Hepatocyte (in vitro differentiated cells): Measurements from ENCODE around the gene PAQR5. TPM values are rescaled to one million over a fixed set of nuclear protein-coding genes. Genes with fewer than 3 reads are reported as not detected.

Experiments used
- DNase-seq: peaks from one replicate; pipeline ENCODE4 v3.0.0-alpha.2; 2016; ENCODE audit warnings: low spot score
- H2AFZ ChIP-seq: fragments of 200-600 bp; sonication (generic); 2 replicates; pipeline ENCODE4 v1.6.0; 2016; ENCODE audit warnings: antibody characterized with exemption, mild to moderate bottlenecking
- H3K27ac ChIP-seq: fragments of 200-600 bp; sonication (generic); 2 replicates; pipeline ENCODE4 v1.5.1; 2016; ENCODE audit warnings: mild to moderate bottlenecking
- H3K27me3 ChIP-seq: fragments of 200-600 bp; sonication (generic); 2 replicates; pipeline ENCODE4 v1.6.1; 2016
- H3K36me3 ChIP-seq: fragments of 200-600 bp; sonication (generic); replicated peaks from 2 replicates; pipeline ENCODE4 v1.5.1; 2016; ENCODE audit warnings: low read depth; ENCODE audit not compliant: insufficient read depth
- H3K4me1 ChIP-seq: fragments of 200-600 bp; sonication (generic); 2 replicates; pipeline ENCODE4 v1.5.1; 2016; ENCODE audit warnings: mild to moderate bottlenecking, moderate library complexity; ENCODE audit not compliant: insufficient read depth
- H3K4me2 ChIP-seq: fragments of 200-600 bp; sonication (generic); 2 replicates; pipeline ENCODE4 v1.6.0; 2016
- H3K4me3 ChIP-seq: fragments of 200-600 bp; sonication (generic); 2 replicates; pipeline ENCODE4 v1.5.1; 2016; ENCODE audit warnings: mild to moderate bottlenecking
- H3K79me2 ChIP-seq: fragments of 200-600 bp; sonication (generic); 2 replicates; pipeline ENCODE4 v1.6.0; 2017; ENCODE audit warnings: mild to moderate bottlenecking
- H3K9me2 ChIP-seq: fragments of 200-600 bp; sonication (generic); replicated peaks from 2 replicates; pipeline ENCODE4 v1.6.0; 2017; ENCODE audit warnings: mild to moderate bottlenecking; ENCODE audit not compliant: insufficient read depth
- H3K9me3 ChIP-seq: fragments of 200-600 bp; sonication (generic); 2 replicates; pipeline ENCODE4 v1.5.1; 2016; ENCODE audit warnings: low read depth, mild to moderate bottlenecking
- H4K20me1 ChIP-seq: fragments of 200-600 bp; sonication (generic); 2 replicates; pipeline ENCODE4 v1.6.0; 2016; ENCODE audit warnings: mild to moderate bottlenecking; ENCODE audit not compliant: insufficient read depth, poor library complexity, severe bottlenecking
- EZH2 ChIP-seq: fragments of 200-600 bp; sonication (generic); IDR thresholded peaks from 2 replicates; pipeline ENCODE4 v1.6.1; 2016; ENCODE audit warnings: antibody characterized with exemption, mild to moderate bottlenecking, borderline replicate concordance
- EZH2phosphoT487 ChIP-seq: fragments of 200-600 bp; sonication (generic); IDR thresholded peaks from one replicate; pipeline ENCODE4 v1.6.1; 2018; ENCODE audit warnings: antibody characterized with exemption, mild to moderate bottlenecking, low read depth, moderate library complexity; ENCODE audit not compliant: unreplicated experiment, severe bottlenecking
- WGBS: methylation state at CpG from one replicate; pipeline ENCODE4 v1.1.6; 2016; ENCODE audit warnings: low lambda C conversion rate; ENCODE audit errors: missing lambda C conversion rate; 5-methylcytosine and 5-hydroxymethylcytosine counted together
- polyA plus RNA-seq: library from polyadenylated mRNA; unstranded; fragments of >200 nt; fragmentation: Nextera tagmentation; extraction: Ambion mirVana; gene quantifications from 2 replicates; pipeline ENCODE4 v1.2.1, GENCODE V29; 2016
- total RNA-seq: library from RNA; depleted of rRNA; stranded (reverse); fragments of >200 nt; gene quantifications from 2 replicates; pipeline ENCODE4 v1.2.3, GENCODE V29; 2014
- TF ChIP-seq, protein P1 (sequence below): fragments of 200-600 bp; sonication (generic); IDR thresholded peaks from 2 replicates; pipeline ENCODE4 v1.5.1; 2016; ENCODE audit warnings: antibody characterized with exemption, mild to moderate bottlenecking; ENCODE audit not compliant: poor library complexity

The PAQR5 gene
- total and polyA plus RNA-seq, 2 experiments from 2014 or later, result 2.1 to 2.8 TPM

DNA sequence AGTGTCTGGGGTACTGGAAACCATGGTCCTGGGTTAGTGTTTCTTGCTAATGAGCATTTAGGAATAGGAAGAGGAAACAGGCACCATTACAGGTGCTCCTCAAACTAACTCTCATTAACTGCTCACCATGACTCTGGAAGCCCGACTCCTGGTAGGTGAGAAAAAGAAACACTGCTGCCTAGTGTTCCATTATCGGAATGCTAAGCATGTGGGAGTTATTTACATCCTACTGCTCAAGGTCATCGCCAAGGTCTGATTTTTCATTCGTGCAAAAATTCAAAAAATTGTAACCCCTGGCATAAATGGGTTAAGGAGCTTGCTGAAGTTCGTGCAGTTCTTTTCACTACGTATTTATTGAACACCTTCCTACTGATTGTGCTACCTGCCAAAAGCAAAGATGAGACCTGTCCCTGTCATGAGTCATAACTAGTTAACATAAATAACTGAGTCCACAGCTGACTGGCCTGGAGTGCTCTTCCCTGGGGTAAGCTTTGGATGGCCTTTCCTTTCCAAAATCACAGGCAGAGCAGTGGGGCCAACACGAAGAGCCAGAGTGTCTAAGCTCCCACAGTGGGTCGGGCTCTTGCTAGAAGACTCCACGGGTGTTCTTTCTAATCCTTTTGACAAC, 22.7 kb upstream of the PAQR5 start:
- no peak overlapping the region for H3K4me2 ChIP-seq
- TF ChIP-seq, protein P1, sequence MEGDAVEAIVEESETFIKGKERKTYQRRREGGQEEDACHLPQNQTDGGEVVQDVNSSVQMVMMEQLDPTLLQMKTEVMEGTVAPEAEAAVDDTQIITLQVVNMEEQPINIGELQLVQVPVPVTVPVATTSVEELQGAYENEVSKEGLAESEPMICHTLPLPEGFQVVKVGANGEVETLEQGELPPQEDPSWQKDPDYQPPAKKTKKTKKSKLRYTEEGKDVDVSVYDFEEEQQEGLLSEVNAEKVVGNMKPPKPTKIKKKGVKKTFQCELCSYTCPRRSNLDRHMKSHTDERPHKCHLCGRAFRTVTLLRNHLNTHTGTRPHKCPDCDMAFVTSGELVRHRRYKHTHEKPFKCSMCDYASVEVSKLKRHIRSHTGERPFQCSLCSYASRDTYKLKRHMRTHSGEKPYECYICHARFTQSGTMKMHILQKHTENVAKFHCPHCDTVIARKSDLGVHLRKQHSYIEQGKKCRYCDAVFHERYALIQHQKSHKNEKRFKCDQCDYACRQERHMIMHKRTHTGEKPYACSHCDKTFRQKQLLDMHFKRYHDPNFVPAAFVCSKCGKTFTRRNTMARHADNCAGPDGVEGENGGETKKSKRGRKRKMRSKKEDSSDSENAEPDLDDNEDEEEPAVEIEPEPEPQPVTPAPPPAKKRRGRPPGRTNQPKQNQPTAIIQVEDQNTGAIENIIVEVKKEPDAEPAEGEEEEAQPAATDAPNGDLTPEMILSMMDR, result no peak
- no peak for TF ChIP-seq EZH2
- TF ChIP-seq EZH2phosphoT487, result no peak
- no peak for DNase-seq

DNA sequence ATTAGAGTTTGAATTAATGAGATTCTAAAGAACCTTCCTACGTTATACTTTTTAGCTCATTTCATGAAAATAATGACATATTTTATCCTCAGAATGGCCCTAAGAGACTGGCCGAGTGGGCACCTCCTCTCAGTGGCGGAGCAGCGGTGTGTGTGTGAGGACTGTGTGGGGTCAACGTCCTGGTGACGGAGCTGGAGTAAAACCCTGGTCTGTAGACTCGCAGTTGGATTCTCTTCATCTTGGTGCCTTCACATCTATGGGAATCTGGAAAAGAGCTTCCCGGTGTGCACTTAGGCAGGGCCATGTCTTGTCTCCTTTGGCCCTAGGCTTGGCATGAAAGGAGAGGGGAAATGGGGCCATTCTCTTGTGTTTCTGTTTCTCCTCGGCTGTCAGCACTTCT, 21.4 kb upstream of the PAQR5 start:
- H4K20me1 ChIP-seq, result no peaks in the 10 kb centered on the region
- H2AFZ ChIP-seq, result no peak overlapping the region
- no peak overlapping the region for H3K27ac ChIP-seq
- no peak for TF ChIP-seq EZH2phosphoT487
- no peak for TF ChIP-seq EZH2
- TF ChIP-seq, protein P1, result no peak
- H3K9me2 ChIP-seq, result no peaks in the 10 kb centered on the region
- no peaks in the 10 kb centered on the region for H3K36me3 ChIP-seq
- H3K9me3 ChIP-seq, result no peaks in the 10 kb centered on the region
- DNase-seq, result no peak
- H3K4me1 ChIP-seq, result peaks cover 10% of the 10 kb centered on the region
- H3K4me2 ChIP-seq, result no peak overlapping the region
- H3K27me3 ChIP-seq, result no peaks in the 10 kb centered on the region
- H3K4me3 ChIP-seq, result no peak overlapping the region
- H3K79me2 ChIP-seq, result no peaks in the 10 kb centered on the region
- WGBS, result 76% methylated on average over 9 of the region's 9 CpGs

More for the DNA sequence above, 22.7 kb upstream of the PAQR5 start:
- Histone ChIP-seq H3K9me2 (no peaks in the 10 kb centered on the region), H3K27ac (no peak overlapping the region), H4K20me1 (no peaks in the 10 kb centered on the region), H2AFZ (no peak overlapping the region), H3K79me2 (no peaks in the 10 kb centered on the region), H3K4me3 (no peak overlapping the region), H3K36me3 (no peaks in the 10 kb centered on the region), H3K4me1 (peaks cover 10% of the 10 kb centered on the region), H3K27me3 (no peaks in the 10 kb centered on the region), H3K9me3 (no peaks in the 10 kb centered on the region)
- 65% methylated on average over 9 of the region's 9 CpGs for WGBS

DNA sequence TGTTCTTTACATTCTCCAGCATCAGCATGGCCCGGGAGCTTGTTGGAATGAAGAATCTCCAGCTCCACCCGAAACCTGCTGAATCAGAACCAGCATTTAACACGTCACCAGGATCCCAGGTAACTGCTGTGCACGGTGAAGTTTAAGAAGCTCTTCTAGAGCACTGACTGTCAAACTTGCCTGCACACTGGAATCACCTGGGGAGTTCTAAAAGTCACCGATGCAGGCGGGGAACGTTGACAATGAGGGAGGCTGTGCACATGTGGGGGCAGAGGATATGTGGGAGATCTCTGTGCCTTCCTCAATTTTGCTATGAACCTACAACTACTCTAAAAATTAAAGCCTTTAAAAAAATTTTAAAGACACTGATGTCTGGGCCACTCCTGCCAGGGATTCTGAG, 19.1 kb upstream of the PAQR5 start:
- no peaks in the 10 kb centered on the region for H3K9me2 ChIP-seq
- no peaks in the 10 kb centered on the region for H3K36me3 ChIP-seq
- no peak overlapping the region for H3K4me2 ChIP-seq
- TF ChIP-seq, protein P1, result no peak
- H3K79me2 ChIP-seq, result no peaks in the 10 kb centered on the region
- no peak overlapping the region for H2AFZ ChIP-seq
- no peak overlapping the region for H3K27ac ChIP-seq
- H3K4me1 ChIP-seq, result peaks cover 10% of the 10 kb centered on the region
- DNase-seq, result no peak
- H3K9me3 ChIP-seq, result no peaks in the 10 kb centered on the region
- WGBS, result 92% methylated on average over 7 of the region's 7 CpGs
- no peaks in the 10 kb centered on the region for H4K20me1 ChIP-seq
- H3K27me3 ChIP-seq, result no peaks in the 10 kb centered on the region
- no peak overlapping the region for H3K4me3 ChIP-seq

DNA sequence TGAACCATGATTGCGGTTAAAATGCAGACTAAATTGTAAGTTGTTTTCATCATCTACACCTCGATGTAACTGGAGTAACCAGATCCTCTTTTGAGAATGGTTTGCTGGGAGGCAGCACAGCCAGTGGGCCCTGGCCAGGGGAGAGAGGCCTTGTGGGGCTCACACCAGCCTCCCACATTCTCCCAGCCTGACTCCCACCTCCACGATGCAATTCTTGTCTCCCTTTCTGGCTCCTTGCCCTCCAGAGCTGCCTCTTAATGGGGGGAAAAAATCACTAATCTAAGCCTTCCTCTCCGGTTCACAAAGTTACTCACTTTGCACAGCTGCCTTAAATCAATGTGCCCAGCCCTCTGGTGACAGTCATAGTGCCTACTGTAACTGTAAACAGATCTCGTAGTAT, 17.9 kb upstream of the PAQR5 start:
- no peaks in the 10 kb centered on the region for H4K20me1 ChIP-seq
- no peak overlapping the region for H3K4me2 ChIP-seq
- no peak overlapping the region for H2AFZ ChIP-seq
- WGBS, result 55% methylated on average over 5 of the region's 5 CpGs
- H3K9me2 ChIP-seq, result no peaks in the 10 kb centered on the region
- DNase-seq, result no peak
- no peaks in the 10 kb centered on the region for H3K36me3 ChIP-seq
- TF ChIP-seq EZH2, result no peak
- TF ChIP-seq EZH2phosphoT487, result no peak
- TF ChIP-seq, protein P1, result no peak
- H3K9me3 ChIP-seq, result no peaks in the 10 kb centered on the region
- no peaks in the 10 kb centered on the region for H3K79me2 ChIP-seq
- H3K27ac ChIP-seq, result no peak overlapping the region
- H3K27me3 ChIP-seq, result no peaks in the 10 kb centered on the region
- H3K4me1 ChIP-seq, result peaks cover 6% of the 10 kb centered on the region
- H3K4me3 ChIP-seq, result no peak overlapping the region
